GM12872 (cell line): Measurements from ENCODE around the gene KSR1.

Source experiments
- TF ChIP-seq, protein P1 (sequence below): IDR thresholded peaks from 3 replicates; pipeline ENCODE4 v1.5.1; 2011; ENCODE audit warnings: low read depth, mild to moderate bottlenecking, low read length, moderate library complexity; ENCODE audit not compliant: insufficient read depth

Gene KSR1

DNA sequence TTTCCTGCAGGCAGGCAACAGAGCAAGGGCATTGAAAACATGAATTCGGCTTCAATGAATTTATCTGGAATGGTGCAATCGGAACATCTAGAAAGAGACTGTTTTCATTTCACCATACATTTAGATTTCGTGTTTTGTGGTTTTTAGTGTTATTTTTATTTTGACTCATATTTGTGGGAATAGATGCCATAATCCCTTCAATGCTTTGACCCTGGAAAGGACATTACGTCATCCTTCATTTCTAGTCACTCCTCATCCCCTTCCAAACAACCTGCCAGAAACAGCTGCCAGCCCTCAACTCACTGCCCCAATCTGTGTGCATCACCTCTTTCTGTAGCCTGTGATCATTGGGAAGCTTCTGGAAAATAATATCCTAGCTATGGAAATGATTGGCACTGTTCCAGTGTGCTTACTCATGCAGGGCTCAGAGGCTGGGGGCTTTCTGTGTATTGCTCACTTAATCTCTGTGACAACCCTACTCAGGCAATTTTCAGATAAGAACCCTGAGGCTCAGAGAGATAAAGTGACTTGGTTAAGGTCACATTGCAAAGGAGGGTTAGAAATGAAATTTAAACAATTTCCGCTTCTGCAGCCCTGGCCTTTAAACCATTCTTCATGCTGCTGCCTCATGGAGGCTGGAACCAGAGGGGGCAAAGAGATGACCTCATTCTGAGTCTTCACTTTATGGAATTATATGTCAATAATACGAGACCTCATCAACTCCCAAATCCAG is 9.5 kb upstream of the KSR1 start:
- TF ChIP-seq, protein P1, sequence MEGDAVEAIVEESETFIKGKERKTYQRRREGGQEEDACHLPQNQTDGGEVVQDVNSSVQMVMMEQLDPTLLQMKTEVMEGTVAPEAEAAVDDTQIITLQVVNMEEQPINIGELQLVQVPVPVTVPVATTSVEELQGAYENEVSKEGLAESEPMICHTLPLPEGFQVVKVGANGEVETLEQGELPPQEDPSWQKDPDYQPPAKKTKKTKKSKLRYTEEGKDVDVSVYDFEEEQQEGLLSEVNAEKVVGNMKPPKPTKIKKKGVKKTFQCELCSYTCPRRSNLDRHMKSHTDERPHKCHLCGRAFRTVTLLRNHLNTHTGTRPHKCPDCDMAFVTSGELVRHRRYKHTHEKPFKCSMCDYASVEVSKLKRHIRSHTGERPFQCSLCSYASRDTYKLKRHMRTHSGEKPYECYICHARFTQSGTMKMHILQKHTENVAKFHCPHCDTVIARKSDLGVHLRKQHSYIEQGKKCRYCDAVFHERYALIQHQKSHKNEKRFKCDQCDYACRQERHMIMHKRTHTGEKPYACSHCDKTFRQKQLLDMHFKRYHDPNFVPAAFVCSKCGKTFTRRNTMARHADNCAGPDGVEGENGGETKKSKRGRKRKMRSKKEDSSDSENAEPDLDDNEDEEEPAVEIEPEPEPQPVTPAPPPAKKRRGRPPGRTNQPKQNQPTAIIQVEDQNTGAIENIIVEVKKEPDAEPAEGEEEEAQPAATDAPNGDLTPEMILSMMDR = no peak

- TF ChIP-seq, protein P1 = no peak
These were observed 6.7 kb upstream of the KSR1 start for GRCh38 chr17:27449541-27449940.

GRCh38 chr17:27449988-27450387 is 6.3 kb upstream of the KSR1 start:
- TF ChIP-seq, protein P1 = no peak

- TF ChIP-seq, protein P1 = no peak
These were observed 5.8 kb upstream of the KSR1 start for GRCh38 chr17:27450416-27450815.

DNA sequence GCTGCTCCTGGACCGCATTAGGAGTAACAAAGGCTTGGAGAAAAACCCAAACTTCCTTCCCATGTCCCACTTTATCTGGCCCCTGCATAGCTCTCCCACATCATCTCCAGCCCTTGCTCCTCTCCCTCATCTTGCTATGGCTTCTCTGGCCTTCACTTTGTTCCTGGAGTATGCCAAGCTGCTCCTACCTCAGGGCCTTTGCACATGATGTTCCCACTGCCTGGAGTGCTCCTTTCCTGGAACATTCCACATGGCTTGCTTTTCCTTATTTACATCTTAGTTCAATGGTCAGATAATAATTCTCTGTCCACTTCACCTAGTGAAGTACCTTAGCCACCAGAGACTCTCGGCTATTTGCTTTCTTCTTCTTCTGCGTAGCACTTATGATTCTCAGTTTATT is 4.3 kb upstream of the KSR1 start:
- TF ChIP-seq, protein P1 = no peak

GRCh38 chr17:27452828-27453227 is 3.4 kb upstream of the KSR1 start:
- TF ChIP-seq, protein P1 = no peak

DNA sequence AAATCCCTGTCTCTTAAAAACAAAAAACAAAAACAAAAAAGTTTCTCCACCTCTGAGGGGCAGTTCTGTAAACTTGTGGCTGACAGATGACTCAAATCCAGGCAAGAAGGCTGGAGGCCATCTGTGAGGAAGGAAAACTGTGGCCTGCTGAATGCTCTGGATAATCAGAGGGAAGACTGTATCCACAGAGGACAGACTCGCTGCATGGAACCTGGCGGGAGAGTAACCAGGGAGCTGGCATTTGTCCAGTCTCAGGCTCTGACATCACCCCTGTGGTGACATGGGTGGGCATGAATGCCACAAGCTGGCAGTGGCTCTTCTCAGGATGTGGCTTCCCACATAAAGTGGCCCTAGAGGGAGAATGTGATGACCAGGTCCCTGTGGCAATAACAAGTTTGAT is 2.8 kb upstream of the KSR1 start:
- TF ChIP-seq, protein P1 = no peak
